Islet precursor cell (in vitro differentiated cells): ENCODE measurements around the gene L3MBTL3.
A peak's percentile ranks its signal among the peaks of the same experiment; 100 is the strongest.

Source experiments
- DNase-seq: peaks from one replicate; pipeline ENCODE4 v3.0.0-alpha.2; 2018

Gene L3MBTL3

DNA sequence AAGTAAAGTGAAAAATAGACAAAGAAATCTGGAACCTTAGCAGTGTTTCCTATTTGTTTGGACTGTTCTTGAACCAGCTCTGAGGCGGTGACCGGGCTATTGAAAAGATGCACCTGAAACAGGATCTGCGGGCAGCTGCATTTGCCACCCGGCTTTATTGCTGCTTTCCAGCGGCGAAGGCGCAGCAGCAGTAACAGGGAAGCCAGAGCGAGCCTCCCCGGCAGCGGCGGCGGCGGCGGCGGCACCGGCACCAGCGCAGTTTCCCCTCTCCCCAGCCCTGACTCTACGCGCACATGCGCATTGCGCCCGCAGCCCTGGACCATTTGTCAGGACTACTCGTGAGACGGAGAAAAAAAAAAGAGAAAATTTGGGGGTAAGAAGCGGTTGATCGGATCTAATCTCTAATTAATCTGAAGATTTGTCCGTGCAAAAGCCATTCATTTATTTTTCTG, at the start of gene L3MBTL3:
TSS of gene L3MBTL3 (plus strand) at position 290 of the 452 bp plus-strand sequence. CDS start 24,119 bp downstream, outside the sequence.
- peak; percentile 94 for DNase-seq

DNA sequence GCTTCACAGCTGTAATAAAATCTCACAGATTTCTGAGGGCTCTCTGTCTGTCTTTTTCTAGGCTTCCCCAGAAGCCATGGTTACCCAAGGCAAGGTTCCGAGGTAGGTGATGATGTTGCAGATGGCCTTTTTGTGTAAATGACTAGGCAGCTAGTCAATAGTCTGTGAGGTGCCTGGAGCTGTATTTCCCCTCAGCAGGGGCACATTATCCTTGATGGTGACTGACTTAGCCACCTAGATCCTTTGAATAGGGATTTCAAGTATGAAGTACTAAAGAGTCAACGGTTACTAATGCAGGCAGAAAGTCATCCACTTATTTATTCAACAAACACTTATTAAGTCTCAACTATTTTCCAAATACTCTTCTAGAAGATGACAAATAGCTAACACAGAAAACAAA, 49.3 kb upstream of the L3MBTL3 start:
- DNase-seq, result no peak

DNA sequence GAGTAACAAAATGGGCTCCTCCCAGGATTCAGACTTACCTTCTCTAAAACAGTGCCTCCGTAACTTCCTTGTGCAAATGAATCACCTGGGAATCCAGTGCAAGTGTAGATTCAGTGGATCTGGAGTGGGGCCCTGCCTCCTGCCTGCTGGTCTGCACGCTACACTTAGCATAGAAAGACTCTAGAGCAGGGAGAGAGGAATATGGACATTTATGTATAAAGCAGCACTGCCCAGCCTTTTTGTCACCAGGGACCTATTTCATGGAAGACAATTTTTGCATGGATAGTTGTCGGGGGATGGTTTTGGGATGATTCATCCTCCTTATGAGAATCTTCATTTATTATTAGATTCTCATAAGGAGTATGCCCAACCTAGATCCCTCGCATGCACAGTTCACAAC, 42.3 kb upstream of the L3MBTL3 start:
- DNase-seq, result no peak

DNA sequence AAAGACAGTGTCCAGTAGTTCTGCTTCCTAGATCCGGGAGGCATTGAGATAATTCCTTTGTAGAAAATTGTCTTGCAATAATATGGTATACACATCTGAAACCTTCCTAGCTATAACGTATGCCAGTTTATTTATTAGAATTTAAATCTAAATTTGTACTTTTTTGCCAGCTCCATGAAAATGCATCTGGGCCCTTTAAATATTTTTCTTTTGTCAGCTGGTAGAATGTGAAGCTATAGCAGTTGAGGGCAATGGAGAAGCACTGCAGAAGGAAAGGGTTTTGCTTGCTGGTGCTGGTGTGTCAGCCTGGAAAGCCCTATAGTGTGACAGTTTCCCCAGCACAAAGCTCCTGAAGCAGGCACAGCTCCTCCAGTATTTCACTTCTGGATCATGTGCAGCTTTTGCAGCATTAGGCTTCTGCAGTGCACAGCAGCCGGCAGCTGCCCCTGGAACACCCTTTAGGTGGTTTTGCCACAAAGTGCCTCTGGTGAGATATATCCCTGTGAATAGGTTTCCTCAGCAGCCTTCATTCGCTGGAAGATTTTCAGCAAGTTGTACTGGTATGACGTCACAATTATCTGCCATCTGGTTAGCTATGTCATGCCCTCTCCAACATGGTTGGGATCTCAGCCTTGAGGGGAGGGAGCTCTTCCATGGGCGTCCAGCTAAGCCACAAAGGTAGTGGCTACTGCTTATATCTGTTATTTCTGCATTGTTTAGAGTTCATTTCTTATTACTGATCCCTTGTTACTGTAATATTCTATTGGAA, 40.0 kb upstream of the L3MBTL3 start:
- DNase-seq, result no peak

DNA sequence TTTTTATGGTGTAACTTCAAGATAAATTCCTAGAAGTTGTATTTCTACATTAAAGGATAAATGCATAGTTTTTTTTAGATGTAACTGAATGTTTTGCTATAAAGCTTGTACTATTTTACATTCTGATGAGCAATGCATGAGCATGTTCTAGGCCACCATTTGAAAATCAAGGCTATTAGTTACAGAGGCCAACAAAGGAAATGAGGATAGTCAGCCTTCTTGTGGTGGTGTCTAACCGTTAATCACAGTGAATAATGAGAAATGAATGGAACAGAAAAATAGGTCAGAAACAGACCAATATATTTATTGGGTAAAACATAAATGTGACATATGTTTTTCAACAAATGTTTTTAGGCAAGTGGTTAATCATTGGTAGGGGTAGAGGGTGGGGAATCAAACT, 37.6 kb upstream of the L3MBTL3 start:
- no peak for DNase-seq

DNA sequence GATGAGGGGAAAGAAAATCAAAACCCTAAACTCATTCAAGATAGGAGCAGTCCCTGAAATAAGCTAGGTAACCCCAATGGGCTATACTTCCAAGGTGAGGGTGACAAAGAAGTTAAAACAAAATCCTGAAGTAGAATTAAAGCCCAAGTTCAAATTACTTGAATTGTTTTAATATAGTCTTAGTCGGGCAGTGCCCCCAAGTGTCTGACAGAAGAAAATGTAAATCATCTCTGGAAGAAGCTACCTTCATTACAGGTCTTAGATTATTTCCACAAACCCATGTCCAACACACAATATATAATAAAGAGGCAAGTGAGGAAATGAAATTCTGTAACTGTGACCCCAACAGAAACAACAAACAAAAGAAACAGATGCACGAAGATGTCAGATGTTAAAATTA, 36.8 kb upstream of the L3MBTL3 start:
- no peak for DNase-seq

DNA sequence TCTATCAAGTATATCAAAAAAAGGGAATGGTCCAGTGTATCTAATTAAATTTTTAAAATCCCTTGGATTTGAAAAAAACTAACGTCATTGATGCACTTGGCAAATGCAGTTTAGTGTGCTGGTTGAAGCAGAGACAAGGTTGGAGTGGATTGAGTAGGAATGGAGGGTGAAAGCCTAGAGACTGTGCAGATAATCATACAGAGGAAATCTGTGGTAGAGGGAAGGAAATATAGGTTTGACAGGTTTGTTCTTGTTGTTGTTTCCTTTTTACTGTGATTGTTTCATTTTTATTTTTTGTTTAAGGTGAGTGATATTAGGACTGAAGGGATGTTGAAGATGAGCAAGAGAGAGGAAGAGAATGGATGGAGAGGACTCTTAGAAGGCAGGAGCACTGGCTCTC, 29.0 kb upstream of the L3MBTL3 start:
- DNase-seq, result no peak

DNA sequence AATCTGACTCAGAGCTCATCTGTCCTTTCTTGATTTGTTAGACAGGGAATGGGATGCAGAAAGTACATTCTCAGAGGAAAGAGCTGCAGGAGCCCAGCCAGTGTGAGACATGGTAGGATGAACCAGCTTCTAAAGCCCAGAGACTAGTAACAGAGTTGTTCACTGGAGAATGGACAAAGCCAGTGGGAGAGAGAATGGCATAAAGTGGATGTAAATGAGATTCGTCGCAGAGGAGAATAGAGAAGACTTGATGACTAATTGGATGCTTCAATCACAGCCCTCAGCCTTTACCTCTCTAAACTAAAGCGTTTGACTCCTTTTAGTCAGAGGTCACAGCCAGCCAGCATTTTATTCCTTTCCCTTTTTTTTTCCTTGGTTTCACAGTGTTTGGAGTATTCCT, 25.5 kb upstream of the L3MBTL3 start:
- no peak for DNase-seq

DNA sequence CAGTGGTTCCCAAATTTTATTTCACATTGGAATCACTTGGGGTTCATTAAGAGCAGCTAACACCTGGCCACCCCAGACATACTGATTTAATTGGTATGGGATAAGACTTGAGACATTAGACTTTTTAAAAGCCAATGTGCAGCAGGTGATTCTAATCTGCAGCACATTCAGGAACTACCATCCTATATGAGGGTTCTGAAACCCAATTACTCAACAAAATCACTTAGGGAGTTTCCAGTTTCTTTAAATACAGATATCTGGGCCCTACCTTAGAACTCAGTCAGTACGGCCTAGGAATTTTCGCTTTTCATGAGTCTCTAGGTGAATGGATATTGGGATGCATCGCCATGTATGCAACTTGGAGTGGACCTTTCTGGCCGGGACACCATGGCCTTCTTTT, 24.0 kb upstream of the L3MBTL3 start:
- no peak for DNase-seq

DNA sequence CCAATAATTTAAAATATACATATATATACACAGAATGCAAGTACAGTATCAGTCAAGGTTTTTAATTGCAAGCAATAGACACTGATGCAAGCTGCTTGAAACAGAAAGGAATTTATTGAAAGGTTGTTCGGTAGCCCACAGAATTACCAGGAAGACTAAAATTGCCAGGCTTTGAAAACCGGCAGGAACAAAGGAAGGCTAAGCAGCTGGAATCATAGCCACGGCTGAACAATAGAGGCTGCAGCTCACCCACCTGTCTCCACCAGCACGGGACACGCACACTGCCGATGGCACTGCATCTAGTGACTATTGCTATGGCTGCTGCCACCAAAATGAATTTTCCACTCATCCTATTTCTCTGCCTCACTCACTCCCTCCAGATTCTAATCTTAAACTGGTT, 22.0 kb upstream of the L3MBTL3 start:
- no peak for DNase-seq

DNA sequence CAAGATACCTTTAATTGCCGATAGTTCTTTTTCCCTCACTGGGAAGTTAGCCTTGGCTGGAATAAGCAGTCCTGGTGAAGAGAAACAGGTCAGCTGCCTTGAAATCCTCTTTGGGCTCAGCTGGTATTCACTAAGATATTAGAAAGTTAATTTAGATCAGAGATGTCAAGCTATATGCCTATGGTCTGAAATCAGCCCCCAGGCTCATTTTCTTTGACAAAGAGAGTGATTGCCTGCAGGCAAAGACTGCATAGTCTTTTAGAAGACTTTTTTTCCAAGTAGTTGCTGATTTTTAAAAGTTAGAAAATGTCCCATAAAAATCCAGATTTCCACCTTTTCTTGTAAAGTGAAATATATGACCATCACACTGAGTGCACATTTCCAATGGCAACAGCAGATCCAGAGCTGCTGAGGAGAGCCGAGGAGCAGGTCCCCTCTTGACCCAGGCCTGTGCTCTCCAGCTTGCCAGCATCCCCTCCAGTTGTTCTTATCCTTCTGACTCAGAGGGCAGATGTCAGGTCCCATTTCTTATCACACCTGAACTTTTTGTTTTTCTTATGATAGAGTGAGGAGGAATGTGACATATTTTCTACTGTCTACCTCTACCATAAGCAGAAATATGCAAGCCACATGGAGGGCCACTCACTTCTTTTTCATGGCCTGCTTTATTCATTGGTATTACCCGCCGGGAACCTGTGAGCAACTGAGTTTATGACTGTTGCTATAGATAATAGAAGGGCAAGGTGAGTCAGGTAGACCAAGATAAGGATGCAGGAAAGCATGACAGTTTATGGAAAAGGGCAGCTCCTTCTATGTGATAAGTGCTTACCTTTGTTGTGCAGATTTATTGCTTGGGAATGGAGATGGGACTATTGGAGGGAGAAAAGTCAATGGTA, 17.6 kb upstream of the L3MBTL3 start:
- no peak for DNase-seq

DNA sequence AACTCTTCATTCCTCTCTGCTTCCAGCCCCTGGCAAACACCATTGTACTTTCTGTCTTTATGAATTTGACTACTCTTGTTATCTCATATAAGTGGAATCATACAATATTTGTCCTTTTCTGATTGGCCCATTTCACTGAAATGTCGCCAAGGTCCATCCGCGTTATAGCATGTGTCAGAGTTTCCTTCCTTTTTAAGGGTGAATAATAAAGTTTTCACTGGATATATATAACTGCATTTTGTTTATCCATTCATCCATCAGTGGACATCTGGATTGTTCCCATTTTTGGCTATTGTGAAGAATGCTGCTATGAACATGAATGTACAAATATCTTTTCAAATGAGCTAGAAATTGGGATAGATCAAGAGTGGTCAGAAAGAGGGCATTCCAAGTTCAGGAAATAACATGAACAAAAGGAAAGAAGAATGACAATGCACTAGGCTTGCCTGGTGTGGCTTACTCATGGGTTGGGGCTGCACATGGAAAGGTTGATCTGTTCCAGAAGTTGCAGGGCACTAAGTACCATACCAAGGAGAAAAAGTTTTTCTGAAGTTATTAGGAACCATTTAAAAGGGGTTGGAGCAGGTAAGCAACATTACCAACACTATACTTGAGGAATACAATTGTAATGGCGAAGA, 10.0 kb upstream of the L3MBTL3 start:
- DNase-seq, result no peak

DNA sequence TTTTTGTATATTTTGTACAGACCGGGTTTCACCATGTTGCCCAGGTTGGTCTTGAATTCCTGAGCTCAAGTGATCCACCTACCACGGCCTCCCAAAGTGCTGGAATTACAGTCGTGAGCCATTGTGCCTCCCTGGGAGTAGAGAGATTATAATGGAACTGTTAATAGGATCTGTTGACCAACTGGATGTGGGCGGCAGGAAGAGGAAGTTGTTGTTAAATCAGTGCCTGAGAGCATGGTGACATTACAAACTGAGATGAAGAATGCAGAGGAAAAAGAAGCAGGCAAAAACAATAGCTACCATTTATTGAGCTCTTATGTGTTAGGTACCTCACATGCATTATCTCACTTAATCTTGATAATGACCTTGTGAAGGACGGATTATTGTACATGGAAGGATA, 9.2 kb upstream of the L3MBTL3 start:
- no peak for DNase-seq

DNA sequence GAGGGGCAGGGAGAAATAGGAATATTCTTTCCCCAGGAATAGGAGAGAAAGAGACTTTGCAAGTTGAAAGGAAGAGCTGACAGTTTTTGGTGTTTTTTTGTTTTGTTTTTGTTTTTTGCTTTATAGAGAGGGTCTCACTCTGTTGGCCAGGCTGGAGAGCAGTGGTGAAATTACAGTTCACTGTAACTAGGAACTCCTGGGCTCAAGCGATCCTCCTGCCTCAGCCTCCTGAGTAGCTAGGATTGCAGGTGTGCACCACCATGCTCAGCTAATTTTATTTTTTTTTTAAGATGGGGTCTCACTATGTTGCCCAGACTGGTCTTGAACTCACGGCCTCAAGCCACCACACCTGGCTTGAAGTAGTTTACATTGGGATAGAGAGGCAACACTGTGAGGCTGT, 8.0 kb upstream of the L3MBTL3 start:
- DNase-seq, result no peak

DNA sequence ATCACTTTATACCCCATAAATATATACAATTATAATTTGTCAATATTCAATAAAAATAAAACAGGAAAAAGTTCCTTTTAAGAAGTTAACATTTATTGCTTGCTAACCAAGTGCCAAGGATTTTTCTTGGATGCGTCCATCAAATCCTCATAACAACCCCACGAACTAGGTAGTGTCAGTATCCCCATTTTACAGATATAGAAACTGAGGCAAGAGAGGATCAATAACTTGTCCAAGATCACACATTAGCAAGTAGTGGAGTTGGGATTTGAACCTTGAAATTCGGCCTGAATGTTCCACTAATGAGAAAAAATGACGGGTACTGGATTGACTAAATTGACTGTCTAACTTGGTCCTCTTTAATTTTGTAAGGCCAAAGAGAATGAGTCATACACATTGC, 5.7 kb upstream of the L3MBTL3 start:
- no peak for DNase-seq

DNA sequence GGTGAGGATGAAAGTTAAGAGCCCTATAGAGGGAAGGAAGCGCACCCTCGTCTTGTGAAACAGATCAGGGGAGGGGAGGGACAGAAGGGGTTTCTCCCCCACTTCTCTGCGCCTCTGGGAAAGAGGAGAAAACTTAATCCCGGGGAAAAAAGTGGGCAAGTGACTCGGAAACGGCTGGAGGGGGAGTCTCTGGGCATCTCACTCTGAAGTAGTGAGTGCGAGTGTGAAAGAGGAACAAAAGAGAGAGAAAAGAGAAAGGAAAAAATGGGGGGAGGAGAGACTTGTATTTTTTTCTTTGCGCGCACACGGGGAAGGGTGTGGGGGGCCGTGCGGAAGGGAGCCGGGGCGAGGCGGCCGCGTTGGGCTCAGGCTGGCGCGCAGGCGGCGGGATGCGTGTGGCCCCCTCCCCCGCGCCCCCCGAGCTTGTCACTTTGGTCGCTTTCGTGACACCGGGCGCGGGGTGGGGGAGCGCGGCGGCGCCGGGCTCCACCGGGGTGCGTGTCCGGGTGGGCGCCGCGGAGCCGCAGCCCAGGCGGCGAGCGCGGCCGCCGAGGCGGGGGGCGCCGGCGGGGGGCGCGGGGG, 454 bp downstream of the L3MBTL3 start:
- no peak for DNase-seq

DNA sequence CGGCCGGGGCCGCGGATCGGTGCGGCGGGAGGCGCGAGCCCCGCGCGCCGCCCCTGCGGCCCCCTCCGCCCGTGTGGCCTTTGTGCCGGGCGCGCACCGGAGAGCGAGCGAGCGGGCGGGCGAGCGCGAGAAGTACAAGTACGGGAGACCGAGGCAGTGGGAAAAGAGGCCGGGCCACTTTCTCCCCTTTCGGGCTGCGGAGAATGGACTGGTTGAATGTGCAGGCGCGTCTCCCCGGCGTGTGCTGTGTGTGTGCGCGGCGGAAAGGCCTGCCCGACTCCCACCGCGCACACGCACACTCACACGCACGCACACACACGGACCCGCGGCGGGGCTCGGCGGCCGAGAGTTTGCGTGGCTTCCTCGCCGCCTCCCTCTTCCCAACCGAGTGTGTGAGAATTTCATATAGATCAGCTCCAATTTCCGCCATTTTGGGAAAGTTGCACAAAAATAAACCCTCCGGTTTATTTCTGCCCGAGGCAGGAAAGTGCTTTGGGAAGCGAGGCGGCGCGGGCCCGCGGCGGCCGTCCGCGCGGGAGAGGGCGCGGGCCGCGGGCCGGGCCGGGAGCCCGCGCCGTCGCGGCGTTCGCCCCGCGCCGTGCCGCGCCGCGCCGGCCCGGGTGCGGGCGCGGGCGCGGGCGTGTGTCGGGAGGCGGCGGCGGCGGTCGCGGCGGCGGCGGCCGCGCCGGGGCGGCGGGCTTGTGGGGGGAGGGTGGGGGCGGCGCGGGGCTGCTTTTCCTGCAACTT, 1.1 kb downstream of the L3MBTL3 start:
- DNase-seq, result peak; percentile 73

DNA sequence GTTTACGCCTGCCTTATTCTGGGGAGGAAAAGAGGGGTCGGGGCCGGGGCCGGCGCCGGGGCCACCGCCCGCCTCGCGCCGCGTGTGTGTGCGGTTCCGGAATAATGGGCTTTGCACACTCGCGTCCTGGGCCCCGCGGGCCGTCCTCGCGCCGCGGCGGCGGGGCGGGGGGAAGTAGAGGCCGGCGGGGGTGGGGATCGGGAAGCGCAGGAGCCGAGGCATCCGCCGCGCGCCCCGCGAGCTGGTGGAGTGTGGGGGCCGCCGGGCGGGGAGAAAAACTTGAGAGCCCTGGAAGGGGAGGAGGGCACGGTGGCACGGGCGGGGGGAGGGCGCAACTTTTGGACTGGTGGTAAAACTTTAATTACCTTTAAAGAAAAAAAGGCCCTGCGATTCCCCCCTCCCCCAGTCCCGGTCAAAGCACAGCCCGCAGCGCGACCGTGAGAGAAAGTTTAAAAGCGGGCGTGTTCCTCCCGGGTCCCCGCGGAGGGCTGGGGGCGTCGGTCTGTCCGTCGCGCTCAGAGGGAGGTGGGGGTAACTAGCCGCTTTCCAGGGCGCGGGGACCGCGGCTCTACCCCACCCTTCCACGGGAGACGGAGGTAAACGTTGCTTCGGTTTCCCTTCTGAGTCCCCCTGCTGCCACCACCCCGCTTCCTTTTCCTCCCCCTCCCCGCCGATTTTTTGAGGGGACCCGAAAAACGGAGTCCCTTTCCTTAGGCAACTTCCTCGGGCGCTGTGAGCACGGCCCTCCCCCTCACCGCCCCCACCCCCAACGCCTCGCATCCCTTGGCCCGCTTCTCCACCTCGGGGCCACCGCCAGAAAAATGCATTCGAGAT, 1.9 kb downstream of the L3MBTL3 start:
- DNase-seq, result no peak

DNA sequence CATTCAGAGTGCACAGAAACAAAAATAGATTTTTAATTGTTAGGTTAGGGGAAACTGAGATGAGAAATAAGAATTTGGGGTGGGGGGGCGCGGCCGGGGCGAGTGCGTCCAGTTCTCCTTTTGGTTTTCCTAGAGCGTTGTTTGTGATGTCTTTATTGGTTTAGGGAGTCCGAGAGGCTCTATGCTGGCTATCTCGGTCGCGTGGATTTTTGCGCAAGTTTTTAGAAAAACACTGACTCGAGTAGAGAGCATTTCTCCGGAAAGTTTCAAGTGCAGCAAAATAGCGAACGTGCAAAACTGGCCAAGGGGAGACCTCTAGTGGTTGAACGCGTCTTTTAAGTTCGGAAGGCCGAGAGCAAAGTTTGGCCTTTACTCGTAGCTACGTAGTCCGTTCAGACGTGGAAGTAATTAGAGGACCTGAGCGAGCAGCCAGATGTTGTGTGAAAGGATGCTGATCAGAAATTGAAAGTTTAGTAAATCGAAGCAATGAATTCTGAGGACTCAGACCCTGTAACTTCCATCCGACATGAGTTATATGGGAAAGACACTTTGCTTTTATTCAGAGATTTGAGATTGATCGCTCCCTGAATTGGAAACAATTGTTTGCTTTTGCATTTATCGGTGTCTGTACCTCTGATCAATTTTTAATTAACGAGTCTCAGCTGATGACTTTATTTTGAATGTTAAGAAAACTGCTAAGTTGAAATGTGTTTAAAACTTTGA, 2.7 kb downstream of the L3MBTL3 start:
- DNase-seq, result peak; percentile 87

DNA sequence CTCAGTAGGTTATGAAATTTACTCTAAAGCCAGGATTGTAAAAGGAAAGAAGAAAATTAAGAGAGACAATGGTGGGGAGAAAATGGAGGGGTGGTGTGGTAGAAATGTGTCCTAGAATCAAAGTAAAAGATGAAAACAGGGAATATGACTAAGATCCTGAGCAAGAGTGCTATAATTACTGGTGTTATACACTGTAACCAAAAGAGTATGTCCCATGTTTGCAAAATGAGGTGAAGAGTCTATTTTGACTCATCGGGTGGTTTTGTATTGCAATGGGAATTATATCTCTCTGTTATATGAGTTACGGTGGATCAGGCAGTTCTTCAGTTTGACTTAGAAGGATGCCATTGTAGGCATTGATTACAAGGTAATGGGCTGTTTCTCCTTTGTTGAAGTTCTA, 8.5 kb downstream of the L3MBTL3 start:
- DNase-seq, result no peak

DNA sequence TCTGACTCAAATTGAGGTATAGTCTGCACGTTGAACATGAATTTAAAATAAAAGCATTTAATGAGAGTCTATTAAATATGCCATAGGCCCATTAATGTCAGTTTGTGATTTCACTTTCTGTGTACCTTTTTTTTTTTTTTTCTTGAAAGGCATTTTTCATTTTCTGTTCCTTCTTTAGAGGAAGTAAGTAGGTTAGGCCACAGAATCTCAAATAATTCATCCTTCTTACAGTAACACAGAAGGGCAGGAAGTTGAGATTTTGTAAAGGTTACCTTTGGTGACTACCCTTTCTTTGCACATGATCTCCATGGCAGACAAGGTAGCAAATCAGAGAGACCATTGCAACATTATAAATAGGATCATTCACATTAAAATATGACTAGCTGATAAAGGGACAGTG, 9.6 kb downstream of the L3MBTL3 start:
- no peak for DNase-seq
